ENCODE measurements around the gene WBP11. TPM values are rescaled to one million over a fixed set of nuclear protein-coding genes. Genes with fewer than 3 reads are reported as not detected.

The WBP11 gene
- total and polyA plus RNA-seq, 2 experiments from 2014 or later = 28.2 to 67.7 TPM

- Histone ChIP-seq H3K4me1 (ENCODE audit: low read depth) (peaks cover 5% of the 10 kb centered on the region), H3K27ac (no peak overlapping the region), H3K27me3 (peaks cover 11% of the 10 kb centered on the region), H3K36me3 (no peaks in the 10 kb centered on the region), H3K4me3 (no peak overlapping the region), H3K9me3 (ENCODE audit: low read depth) (no peaks in the 10 kb centered on the region)
- DNase-seq (ENCODE audit: low read depth in 1 of 2, low spot score in 1 of 2) = no peak
- TF ChIP-seq CTCF (IDR thresholded peaks at IDR 0.05; ENCODE audit: low read depth, low read length) = no peak
Observed at GRCh38 chr12:14772946-14773345, 30.3 kb downstream of the WBP11 start.

GRCh38 chr12:14771651-14772137, 31.6 kb downstream of the WBP11 start:
- H3K36me3 ChIP-seq = no peaks in the 10 kb centered on the region
- H3K27ac ChIP-seq = peak overlapping the region; percentile 94
- peak overlapping the region; percentile 73 for H3K4me3 ChIP-seq
- peaks cover 5% of the 10 kb centered on the region for H3K4me1 ChIP-seq (ENCODE audit: low read depth)
- TF ChIP-seq CTCF (IDR thresholded peaks at IDR 0.05; ENCODE audit: low read depth, low read length) = no peak
- DNase-seq (ENCODE audit: low read depth in 1 of 2, low spot score in 1 of 2) = no peak
- H3K9me3 ChIP-seq (ENCODE audit: low read depth) = no peaks in the 10 kb centered on the region
- H3K27me3 ChIP-seq = peaks cover 11% of the 10 kb centered on the region

GRCh38 chr12:14770496-14771461, 32.5 kb downstream of the WBP11 start:
- Histone ChIP-seq H3K36me3 (no peaks in the 10 kb centered on the region), H3K27ac (peak overlapping the region; percentile 94), H3K4me1 (ENCODE audit: low read depth) (peaks cover 5% of the 10 kb centered on the region), H3K9me3 (ENCODE audit: low read depth) (no peaks in the 10 kb centered on the region), H3K4me3 (peak overlapping the region; percentile 73), H3K27me3 (peaks cover 11% of the 10 kb centered on the region)
- no peak for TF ChIP-seq CTCF (IDR thresholded peaks at IDR 0.05; ENCODE audit: low read depth, low read length)
- peak; percentile 89 to 95 for DNase-seq (ENCODE audit: low read depth in 1 of 2, low spot score in 1 of 2)

- Histone ChIP-seq H3K27me3 (peaks cover 8% of the 10 kb centered on the region), H3K27ac (peak overlapping the region; percentile 94), H3K4me1 (ENCODE audit: low read depth) (peaks cover 5% of the 10 kb centered on the region), H3K9me3 (ENCODE audit: low read depth) (no peaks in the 10 kb centered on the region), H3K4me3 (peak overlapping the region; percentile 73), H3K36me3 (no peaks in the 10 kb centered on the region)
- TF ChIP-seq CTCF (IDR thresholded peaks at IDR 0.05; ENCODE audit: low read depth, low read length) = peak; percentile 79
- peak; percentile 76 to 87 for DNase-seq (ENCODE audit: low read depth in 1 of 2, low spot score in 1 of 2)
Observed at GRCh38 chr12:14769969-14770495, 33.2 kb downstream of the WBP11 start.

- no peak for TF ChIP-seq CTCF (IDR thresholded peaks at IDR 0.05; ENCODE audit: low read depth, low read length)
- peak; percentile 49 to 66 for DNase-seq (ENCODE audit: low read depth in 1 of 2, low spot score in 1 of 2)
- H3K4me1 ChIP-seq (ENCODE audit: low read depth) = peaks cover 5% of the 10 kb centered on the region
Observed at GRCh38 chr12:14769466-14769968, 33.8 kb downstream of the WBP11 start.

More at GRCh38 chr12:14769466-14769968, 33.8 kb downstream of the WBP11 start:
- no peaks in the 10 kb centered on the region for H3K9me3 ChIP-seq (ENCODE audit: low read depth)
- no peaks in the 10 kb centered on the region for H3K36me3 ChIP-seq
- peak overlapping the region; percentile 94 for H3K27ac ChIP-seq
- peaks cover 2% of the 10 kb centered on the region for H3K27me3 ChIP-seq
- peak overlapping the region; percentile 73 for H3K4me3 ChIP-seq

Data from cardiac muscle cell (in vitro differentiated cells and primary cell).